Stimulated activated CD4-positive, alpha-beta T cell treated with anti-CD3 and anti-CD28 coated beads, Interleukin-12 subunit alpha, Interleukin-12 subunit beta, amount 100 ng/mL, for 48 hours (primary cell): ENCODE results near the gene SOHLH1.

ENCODE experiments used
- DNase-seq, 3 donors: peaks; one replicate each; pipeline ENCODE4 v3.0.0-alpha.2; 2020; ENCODE audit warnings: low read depth in 2 of 3, low spot score in 1 of 3

SOHLH1 gene

DNA sequence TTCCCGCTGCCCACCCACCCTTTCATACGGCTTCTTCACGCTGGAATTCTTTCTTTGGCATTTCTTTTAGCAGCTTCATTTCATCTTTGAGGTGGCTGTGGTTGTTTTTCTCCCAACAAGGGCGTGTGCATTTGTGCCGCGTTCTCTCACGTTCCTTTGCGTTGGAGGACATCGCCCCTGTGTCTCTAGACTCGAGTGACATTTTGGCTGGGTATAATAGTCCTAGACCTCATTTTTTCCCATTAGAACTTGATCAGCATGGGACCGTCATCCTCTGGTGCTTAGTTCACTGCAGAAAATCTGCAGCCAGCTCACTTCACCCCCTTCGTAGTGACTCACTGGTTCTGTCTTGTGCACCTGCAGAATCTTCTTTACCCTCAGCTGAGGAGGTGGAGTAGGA, 32.2 kb upstream of the SOHLH1 start:
- no peak for DNase-seq

DNA sequence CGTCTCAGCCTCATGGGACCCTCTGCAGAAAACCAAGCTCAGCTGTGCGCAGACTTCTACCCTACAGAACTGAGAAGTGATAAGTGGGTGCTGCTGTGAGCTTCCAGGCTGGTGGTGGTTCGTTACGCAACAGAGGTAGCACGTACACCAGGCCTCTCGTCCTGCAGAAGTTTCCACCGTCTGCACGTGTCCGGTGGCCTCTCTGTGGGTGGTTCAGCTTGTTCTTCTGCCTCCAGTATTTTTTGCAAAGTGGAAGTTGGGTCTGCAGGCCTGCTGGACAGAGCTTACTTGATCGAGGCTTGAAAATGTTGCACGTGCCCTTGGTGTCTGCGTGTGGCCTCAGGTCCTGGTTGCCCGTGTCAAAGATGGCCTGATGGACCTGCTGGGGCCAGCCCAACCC, 30.2 kb upstream of the SOHLH1 start:
- no peak for DNase-seq

DNA sequence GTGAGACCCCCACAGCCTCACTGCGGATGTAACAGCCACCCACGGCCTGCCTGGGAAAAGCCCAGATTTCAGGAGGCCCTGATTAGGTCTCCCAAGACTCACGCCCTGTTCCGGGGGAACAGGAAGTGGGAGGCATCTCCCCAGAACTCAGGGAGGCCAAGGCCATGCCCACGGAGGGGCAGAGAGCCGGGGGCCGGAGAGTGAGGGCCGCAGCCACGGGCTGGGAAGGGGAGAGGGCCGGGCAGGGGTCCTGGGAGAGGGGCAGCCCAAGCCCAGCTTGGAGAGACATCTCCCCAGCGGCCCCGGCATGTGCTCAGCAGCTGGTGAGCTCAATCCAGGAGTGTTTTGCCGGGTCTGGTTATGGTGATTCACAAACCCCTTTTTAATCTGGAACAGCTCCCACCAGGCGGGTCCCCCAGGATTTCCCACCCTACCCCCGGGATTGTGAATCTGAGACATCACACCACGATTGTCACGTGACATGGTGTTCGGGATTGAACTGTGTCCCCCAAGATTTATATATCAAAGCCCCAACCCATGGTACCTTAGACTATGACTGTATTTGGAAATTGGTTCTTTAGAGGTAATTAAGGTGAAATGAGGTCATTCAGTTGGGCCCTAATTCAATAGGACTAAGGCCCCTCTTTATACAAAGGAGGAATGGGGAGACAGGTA, 29.3 kb upstream of the SOHLH1 start:
- no peak for DNase-seq

DNA sequence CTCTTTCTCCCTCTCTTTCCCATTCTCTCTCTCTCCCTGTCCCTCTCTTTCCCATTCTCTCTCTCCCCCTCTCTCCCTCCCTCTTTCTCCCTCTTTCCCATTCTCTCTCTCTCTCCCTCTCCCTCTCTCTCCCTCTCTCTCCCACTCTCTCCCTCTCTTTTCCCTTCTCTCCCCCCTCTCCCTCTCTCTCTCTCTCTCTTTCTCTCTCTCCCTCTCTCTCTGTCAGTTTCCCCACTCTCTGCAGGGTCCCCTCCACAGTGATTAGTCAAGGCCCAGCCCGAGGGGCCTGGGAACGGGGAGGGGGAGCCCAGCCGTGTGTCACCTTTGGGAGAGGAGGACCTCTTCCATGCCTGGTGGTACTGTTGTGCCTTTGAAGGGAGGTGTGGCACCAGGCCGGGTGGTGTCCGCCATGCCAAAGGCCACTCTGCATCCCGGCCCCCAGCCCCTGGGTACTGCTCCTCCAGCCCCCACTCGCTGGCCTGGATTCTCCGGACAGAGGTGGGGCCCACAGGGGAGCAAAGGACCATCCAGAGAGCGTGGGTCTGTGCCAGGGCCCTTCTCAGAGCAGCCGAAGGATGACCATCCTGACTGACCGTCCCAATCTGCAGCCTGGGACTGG, 28.1 kb upstream of the SOHLH1 start:
- no peak for DNase-seq

DNA sequence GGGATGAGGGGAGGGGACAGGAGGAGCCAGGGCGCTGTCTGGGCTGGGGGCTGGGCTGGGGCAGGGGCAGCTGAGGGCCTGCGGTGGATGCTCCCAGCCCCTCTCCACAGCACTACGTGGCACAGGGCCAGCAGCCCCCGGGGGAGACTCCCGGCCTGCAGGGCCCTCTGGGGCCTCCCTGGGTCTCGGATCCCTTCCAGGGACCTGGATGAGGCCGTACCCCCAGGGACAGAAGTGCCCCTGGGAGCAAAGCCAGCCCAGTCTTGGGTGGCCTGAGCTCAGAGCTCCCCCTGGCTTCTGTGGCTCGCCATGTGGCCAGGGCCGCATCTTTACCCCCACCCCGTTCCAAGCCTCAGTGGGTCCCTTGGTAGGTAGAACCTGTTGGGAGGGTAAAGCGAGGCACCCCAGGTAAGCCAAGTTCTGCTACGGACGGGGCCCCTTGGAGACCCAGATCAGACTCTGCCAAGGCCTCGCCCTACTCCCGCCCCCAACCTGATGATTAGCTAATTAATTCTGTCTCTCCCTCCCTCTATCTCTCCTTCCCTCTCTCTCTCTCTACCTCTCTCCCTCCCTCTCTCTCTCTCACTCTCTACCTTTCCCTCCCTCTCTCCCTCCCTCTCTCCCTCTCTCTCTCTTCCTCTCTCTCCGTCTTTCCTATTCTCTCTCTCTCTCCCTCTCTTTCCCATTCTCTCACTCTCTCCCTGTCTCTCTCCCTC, 27.0 kb upstream of the SOHLH1 start:
- no peak for DNase-seq

DNA sequence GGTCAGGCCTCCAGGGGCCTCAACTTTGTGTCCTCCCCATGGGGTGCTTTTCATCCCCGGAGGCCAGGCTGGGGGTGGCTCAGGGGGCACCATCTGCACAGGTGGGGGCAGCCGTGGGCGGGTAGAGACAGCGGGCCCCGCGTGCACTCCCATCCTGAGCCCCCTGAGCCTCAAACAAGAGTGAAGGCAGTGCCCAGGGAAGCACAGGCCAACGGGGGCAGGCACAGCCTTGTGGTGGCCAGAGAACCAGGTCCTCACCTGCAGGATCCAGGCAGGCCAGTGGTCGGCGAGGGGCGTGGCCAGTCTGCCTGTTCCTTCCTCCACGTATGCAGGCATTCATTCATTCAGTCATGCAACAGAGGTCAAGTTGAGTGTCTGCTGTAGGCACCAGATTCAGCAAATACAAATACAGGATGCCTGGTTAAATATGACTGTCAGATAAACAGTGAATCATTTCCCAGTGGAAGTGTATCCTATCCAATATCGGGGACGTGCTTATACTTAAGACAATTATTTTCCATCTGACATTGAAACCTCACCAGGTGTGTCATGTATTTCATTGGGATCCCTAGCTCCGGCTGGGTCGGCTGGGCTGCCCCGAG, 25.0 kb upstream of the SOHLH1 start:
- no peak for DNase-seq

DNA sequence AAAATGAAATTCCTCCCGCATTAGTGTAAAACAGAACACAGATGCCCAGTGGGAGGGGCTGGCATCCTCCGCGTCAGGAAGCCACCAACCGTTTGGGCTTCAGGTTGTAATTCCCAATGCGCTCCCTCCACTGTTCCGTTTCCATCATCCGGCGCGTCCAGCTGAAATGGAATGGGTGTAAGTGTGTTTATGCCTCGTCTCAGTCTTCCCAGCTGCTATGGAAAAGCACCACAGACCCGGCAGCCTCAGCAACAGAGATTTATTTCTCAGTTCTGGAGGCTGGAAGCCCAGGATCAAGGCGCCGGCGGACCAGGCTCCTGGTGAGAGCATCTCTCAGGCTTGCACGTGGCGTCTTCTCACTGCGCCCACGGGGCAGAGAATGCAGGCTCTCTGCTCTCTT, 23.1 kb upstream of the SOHLH1 start:
- no peak for DNase-seq

DNA sequence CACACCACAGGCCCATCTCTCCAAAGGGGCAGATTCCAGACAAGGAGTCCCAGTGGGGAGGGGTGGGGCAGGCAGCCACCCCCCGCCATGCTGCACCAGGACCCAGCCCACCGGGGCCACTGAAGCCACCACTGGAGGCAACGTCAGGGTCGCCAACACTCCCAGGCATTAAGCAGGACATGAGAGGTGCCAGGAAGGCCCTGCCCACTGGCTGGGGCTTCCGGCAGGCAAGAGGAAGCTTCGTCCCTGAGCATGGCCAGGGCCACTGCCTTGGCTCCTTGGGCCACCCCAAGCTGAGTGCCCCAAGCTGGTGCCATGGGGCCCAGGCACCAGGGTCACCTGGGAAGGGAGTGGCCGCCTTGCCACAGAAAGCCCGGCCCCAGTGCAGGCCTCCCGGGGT, 20.2 kb upstream of the SOHLH1 start:
- DNase-seq: no peak

DNA sequence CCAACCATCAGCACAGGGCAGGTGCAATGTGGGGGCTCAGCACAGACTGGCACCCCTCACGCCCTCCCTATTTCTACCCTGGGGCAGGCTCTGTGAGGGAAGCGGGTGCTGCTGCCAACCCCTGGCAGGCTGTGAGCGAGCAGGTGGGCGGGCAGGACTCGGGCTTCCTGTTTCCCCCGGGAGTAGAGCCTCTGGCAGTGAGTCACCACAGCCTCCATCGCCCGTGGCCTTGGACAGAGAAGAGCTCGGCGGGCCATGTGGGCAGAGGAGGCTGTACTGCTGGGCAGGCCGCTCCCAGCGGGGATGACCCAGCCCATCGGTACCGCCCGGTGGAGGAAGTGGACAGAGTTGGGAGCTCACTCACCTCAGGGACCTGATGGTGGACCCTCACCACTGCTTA, 19.3 kb upstream of the SOHLH1 start:
- no peak for DNase-seq

DNA sequence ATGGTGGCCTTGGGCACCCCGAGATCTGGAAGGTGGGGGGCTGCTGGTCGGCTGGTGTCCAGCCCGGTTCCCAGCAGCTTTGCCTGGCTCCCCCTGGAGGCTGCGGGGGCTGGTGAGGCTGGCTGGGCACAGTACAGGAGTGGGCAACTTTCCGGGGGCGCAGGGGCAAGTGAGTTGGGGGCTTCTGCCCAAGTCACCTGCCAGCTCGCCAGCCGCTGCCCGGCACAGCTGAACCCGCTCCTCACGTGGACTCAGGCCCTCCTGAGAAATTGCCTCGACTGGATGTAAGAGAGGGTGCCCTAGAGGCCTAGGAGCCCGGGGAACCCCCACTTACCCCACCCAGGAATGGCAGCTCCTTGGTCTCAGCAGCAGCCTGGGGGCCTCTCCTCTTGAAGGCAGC, 18.1 kb upstream of the SOHLH1 start:
- no peak for DNase-seq

DNA sequence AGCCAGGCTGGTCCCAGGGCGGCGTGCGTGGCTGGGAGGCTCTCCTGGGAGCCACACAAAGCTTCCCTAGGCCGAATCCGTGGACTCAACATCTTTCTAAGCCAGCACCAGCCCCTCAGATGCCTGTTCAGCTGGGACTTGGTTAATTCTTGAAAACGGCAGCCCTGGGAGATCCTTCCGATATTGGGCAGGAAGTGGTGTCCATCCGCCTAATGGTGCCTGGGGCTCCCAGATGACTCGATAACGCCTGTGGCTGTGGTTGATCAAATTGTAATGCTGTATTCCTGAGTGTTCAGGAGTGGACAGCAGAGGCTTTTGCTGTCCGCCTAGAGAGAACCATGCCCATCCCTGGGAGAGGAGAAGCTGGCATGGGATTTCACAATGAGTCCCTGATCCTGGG, 16.8 kb upstream of the SOHLH1 start:
- no peak for DNase-seq

DNA sequence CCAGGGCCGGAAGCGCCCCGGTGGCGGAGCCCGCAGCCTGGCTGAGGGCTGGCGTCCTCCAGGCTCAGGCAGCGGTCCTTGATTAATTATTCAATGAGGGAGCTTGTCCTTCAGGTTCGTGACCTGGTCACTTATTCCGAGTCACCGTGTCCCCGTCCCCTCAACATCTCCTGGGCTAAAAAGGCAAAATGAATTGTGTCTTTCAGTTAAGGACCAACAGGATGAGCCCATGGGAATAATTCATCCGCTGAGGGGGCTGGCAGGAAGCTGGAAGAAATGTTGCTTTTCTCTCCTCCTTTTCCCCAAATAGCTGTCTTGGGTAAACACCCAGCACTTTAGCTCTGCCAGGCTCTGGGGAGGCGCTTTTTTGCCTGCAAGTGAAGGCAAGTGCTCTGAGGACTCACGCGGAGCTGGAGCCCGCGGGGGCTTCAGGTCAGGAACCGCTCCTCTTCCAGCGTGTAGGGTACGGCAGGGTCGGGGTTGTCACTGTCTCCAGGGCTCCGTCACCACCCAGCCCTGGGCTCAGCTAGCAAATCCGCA, 15.8 kb upstream of the SOHLH1 start:
- no peak for DNase-seq

DNA sequence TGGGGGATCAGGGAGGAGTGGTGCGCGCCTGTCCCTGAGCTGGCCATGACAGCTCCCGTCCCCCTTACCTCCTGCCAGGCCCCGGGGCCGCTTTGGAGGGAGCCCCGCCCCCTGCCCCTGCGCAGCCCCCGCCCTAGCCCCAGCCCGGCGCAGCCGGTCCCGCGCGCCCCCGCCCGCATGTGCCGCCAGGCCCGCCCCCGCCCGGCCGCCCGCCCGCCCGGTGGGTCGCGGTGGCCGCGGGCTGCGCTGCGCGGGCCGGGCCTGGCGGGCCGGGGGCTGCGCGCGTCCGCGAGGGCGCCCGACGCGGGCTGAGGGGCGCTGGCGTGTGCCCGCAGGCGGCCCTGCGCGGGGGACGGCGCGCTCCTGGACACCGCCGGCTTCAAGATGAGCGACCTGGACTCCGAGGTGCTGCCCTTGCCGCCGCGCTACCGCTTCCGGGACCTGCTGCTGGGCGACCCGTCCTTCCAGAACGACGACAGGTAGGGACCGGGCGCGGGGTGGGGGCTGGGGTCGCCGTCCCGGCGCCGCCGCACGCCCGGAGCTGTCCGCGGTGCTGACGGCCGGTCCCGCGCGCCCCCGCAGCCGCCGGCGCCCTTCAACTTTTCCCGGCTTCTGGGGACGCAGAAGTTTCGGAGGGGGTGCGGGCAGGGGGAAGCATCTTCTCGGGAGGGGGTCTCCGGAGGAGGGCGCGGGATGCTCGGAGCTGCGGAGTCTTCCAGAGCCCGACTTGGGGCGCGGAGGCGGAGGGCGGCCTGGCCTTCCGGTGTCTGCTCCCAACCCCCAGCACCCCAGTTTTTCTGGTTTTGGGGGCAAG, 15.2 kb upstream of the SOHLH1 start:
- DNase-seq: no peak

DNA sequence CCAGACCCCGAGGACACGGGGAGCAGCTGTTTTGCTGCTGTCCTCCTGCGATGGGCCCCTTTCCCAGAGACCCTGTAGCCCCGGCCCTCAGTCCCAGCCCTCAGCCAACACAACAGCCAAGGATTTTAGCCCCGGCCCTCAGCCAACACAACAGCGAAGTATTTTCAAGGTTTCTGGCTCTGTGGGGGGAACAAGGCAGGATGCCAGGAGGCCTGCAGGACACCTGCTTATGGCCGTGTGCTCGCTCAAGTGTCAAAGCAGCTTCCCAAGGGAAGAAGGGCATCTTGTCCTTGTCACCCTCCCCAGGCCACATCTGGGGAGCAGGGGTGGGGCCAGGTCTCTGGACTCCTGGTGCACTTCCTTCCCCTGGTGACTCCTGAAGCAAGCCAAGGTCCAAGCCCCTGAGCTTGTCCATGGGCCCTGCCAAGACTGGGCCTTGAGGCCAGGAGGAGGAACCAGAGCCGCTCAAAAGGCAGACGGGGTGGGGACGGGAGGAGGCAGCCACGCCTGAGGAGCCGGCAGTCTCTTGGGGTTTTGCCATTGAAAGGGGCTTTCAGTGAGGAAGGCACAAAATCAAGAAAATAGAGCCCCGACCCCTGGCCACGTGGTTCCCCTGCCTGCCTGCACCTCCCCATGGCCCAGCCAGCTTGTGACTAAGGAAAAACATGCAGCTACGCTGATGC, 13.5 kb upstream of the SOHLH1 start:
- DNase-seq: no peak

DNA sequence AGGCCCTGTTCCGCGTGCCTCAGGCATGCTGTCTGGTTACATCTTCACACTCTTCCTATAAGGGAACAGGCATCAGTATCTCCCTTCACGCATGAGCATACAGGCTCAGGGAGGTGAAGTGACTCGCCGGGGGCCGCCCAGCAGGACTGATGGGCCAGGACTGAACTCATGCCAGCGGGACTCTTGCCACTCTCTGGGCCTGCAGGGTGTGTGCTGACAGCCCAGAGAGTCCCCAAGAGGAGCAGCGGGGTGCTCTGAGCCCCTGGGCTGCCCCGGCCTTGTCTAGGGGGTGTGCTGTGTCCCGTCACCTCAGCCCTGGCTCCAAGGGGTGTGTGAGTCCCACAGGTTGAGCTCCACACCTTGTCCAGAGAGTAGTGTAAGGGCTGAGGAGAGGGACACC, 12.6 kb upstream of the SOHLH1 start:
- no peak for DNase-seq

DNA sequence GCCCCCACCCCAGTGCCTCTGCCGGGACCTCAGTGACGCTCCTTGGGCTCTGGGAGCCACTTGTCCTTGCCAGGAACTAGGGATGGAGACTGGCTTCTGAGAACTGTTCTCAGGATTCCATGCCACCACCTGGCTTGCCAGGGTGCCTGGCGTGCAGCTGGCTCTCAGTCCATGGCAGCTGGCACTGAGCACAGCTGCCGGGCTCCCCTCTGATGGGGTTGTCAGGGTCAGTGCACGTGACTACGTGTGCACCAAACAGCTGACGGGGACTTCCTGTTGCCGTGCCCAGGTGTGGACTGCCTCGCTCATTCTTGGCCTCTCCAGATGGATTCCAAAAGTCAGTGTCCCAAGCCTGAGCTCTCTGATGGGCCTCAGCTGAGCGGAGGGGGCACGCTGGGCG, 12.1 kb upstream of the SOHLH1 start:
- no peak for DNase-seq

DNA sequence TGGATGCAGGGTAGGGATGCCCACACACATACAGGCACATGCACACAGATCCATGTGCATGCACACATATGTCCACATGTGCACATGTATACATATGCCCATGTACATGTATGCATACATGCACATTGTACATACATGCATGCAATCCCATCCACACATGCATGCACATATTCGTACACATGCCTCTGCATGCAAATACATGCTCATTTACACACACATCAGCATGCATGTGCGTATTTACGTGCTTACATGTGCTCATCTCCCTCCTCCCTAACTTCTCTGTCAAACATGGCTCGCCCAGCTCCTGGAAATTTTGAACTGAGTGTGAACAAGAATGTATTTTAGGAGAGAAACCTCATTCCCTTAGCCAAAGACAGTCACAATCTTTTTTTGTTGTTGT, 8.9 kb upstream of the SOHLH1 start:
- no peak for DNase-seq

DNA sequence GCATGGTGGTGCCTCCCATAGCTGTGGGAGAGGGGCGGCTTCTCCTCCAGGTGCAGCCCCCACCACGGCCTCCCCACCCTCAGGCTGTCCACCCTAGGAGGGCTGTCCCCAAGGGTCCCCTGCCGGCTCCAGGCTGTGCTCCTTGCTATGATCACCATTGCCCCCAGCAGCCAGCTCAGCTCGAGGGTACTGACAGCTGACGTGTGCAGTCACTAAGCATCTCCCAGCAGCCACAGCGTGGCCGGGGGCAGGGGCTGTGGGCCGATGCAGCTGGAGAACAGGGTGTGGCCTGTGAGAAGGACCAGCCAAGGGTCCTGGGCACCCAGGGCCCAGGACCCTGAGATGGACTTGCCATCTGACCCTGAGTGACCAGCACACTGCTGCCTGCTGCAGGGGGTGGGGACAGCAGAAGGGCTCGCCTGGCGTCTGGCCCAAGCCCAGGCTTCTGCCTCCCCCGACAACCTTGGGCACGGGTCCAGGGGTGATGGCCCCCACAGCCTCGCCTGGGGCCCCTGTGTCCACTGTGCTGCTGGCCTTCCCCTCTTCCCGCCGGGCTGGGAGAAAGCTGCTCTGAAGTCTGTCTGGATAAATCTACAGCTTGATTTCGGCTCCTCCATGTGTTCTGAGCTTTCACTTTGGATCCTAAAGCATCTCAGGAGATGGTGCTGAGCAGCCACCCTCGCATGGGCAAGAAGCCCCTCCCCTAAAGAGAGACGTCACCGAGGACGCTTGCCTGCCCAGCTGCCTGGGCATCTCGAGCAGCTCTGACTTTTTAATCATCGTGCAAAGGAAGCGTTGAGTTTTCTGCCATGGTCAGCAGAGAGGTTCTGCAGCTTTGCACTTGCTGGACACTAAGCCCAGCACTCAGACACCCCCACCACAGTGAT, 8.2 kb upstream of the SOHLH1 start:
- no peak for DNase-seq

DNA sequence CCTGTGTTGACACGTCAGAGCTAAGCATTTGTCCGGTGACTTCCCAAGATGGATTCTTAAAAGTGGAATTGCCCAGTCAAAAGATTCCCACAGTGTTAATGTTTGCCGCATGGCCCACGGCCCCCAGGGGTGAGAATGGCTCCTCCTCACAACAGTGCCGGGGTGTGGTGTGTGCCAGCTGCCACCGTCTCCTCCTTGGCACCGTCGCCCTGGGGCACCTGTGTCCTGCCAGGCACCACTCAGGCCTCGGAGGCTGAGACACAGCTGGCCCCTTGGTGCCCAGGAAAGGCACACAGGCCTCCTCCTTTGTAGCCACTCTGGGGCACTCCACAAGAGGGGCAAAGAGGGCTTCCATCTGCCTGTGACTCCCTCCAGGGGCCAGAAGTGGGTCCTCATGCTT, 7.0 kb upstream of the SOHLH1 start:
- DNase-seq: no peak

DNA sequence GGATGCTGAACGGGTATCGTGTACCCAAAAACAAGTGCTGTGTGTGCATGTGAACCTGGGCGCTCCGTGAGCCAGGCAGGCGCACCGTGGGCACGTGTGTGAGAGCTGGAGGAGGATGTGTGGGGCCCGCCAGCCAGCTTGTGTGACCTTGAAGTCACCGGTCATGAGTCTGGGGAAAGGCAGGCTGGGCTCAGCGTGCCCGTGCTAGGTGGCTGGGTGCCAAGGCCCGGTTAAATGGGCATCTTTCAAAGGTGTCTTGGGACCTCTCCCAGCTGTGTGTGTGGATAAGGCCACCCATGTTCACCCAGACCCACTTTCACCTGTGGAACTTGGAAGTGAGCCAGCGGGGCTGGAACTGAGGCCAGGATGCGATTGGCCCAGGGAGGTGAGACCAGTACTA, 6.1 kb upstream of the SOHLH1 start:
- DNase-seq: no peak
